Endothelial cell of umbilical vein (primary cell): ENCODE measurements around the gene CCL1. TPM values are rescaled to one million over a fixed set of nuclear protein-coding genes. Genes with fewer than 3 reads are reported as not detected.

Experiments
- BruUV-seq: library from RNA; stranded (reverse); fragments of 400-500 nt; replicated peaks from 2 replicates; lab custom pipeline; 2021; lab: Mats Ljungman, UMichigan
- CTCF ChIA-PET: fragments of 300-600, 350-600 bp; sonication (Branson Sonifier 250); formaldehyde crosslinking; loops from one replicate; lab custom pipeline; 2021; ENCODE audit warnings: antibody characterized with exemption, inconsistent platforms; lab: Charles Lee
- POLR2A ChIA-PET: fragments of 300-600, 350-600 bp; sonication (Branson Sonifier 250); formaldehyde crosslinking; loops from one replicate; lab custom pipeline; 2021; ENCODE audit warnings: antibody characterized with exemption, inconsistent platforms; lab: Charles Lee
- DNase-seq: peaks from one replicate; pipeline ENCODE4 v3.0.0-alpha.2; 2011; ENCODE audit warnings: low read depth, low spot score
- FAIRE-seq: peaks from 2 replicates; lab custom pipeline; 2011; peaks lifted over from hg19 to GRCh38; lab: Jason Lieb, UNC
- H2AFZ ChIP-seq: 2 replicates; pipeline ENCODE4 v1.6.0; 2012; ENCODE audit warnings: low read depth, low read length, control low read depth, inconsistent platforms
- H3K27ac ChIP-seq: 2 replicates; pipeline ENCODE4 v1.5.1; 2011; ENCODE audit warnings: low read depth, mild to moderate bottlenecking, control low read depth, low read length, moderate library complexity; ENCODE audit not compliant: insufficient read depth
- H3K27me3 ChIP-seq, 2 experiments: 2 replicates each; pipeline versions ENCODE4 v1.6.0 to v1.6.1; 2011; ENCODE audit warnings: low read length in 2 of 2, mixed read lengths in 1 of 2; ENCODE audit not compliant: control insufficient read depth in 2 of 2, insufficient read depth in 2 of 2
- H3K36me3 ChIP-seq, 2 experiments: 2 replicates in 1 of 2; 3 replicates in 1 of 2; pipeline ENCODE4 v1.5.1; 2011; ENCODE audit warnings: low read length in 2 of 2, mild to moderate bottlenecking in 1 of 2, moderate library complexity in 1 of 2; ENCODE audit not compliant: control insufficient read depth in 2 of 2, insufficient read depth in 2 of 2; ENCODE audit errors: extremely low read depth in 1 of 2
- H3K4me1 ChIP-seq: 3 replicates; pipeline ENCODE4 v1.5.1; 2011; ENCODE audit warnings: mild to moderate bottlenecking, low read length; ENCODE audit not compliant: control insufficient read depth, insufficient read depth; ENCODE audit errors: extremely low read depth
- H3K4me2 ChIP-seq: 2 replicates; pipeline ENCODE4 v1.6.1; 2011; ENCODE audit warnings: low read length, control low read depth, mixed read lengths; ENCODE audit not compliant: insufficient read depth
- H3K4me3 ChIP-seq, 3 experiments: fragments of 200-600 bp in 1 of 3; sonication (generic), shearing (Covaris generic) in 1 of 3; replicated peaks in 1 of 3; 2 replicates each; pipeline ENCODE4 v1.5.1; 2011 to 2016; ENCODE audit warnings: control low read depth in 3 of 3, low read length in 3 of 3, mild to moderate bottlenecking in 2 of 3, inconsistent platforms in 1 of 3, low read depth in 1 of 3, moderate library complexity in 1 of 3; ENCODE audit not compliant: insufficient read depth in 1 of 3
- H3K79me2 ChIP-seq: 2 replicates; pipeline ENCODE4 v1.6.0; 2012; ENCODE audit warnings: low read length, inconsistent platforms; ENCODE audit not compliant: control insufficient read depth, insufficient read depth
- H3K9ac ChIP-seq: replicated peaks from 2 replicates; pipeline ENCODE3; 2011; ENCODE audit warnings: low read length, control low read depth; ENCODE audit not compliant: insufficient read depth; ENCODE audit errors: extremely low read depth
- H3K9me1 ChIP-seq: replicated peaks from 3 replicates; pipeline ENCODE4 v1.6.0; 2011; ENCODE audit warnings: mild to moderate bottlenecking, low read length; ENCODE audit not compliant: control insufficient read depth, insufficient read depth; ENCODE audit errors: extremely low read depth
- H3K9me3 ChIP-seq: replicated peaks from 2 replicates; pipeline ENCODE4 v1.5.1; 2012; ENCODE audit warnings: low read length, inconsistent platforms; ENCODE audit not compliant: control insufficient read depth, insufficient read depth
- H4K20me1 ChIP-seq: replicated peaks from 2 replicates; pipeline ENCODE3; 2011; ENCODE audit warnings: mild to moderate bottlenecking, low read length; ENCODE audit not compliant: control insufficient read depth, insufficient read depth; ENCODE audit errors: extremely low read depth
- CTCF ChIP-seq, 2 donors: IDR thresholded peaks; 1 replicate in 1 of 2; 2 replicates in 1 of 2; pipeline ENCODE4 v1.5.1; 2011; ENCODE audit warnings: low read length in 2 of 2, mild to moderate bottlenecking in 2 of 2, moderate library complexity in 2 of 2, control low read depth in 1 of 2, inconsistent platforms in 1 of 2, low read depth in 1 of 2; ENCODE audit not compliant: insufficient read depth in 1 of 2; ENCODE audit errors: extremely low read depth in 1 of 2
- EZH2 ChIP-seq: IDR thresholded peaks from 2 replicates; pipeline ENCODE4 v1.6.1; 2012; ENCODE audit warnings: borderline replicate concordance, low read depth, mild to moderate bottlenecking, moderate library complexity, low read length, inconsistent platforms; ENCODE audit not compliant: severe bottlenecking
- FOS ChIP-seq: IDR thresholded peaks from 2 replicates; pipeline ENCODE4 v1.6.1; 2011; ENCODE audit warnings: mild to moderate bottlenecking, low read length, moderate library complexity, borderline replicate concordance; ENCODE audit not compliant: insufficient read depth
- GATA2 ChIP-seq: IDR thresholded peaks from 2 replicates; pipeline ENCODE4 v1.7.0; 2011; ENCODE audit warnings: low read depth, mild to moderate bottlenecking, moderate library complexity, mixed read lengths, low read length; ENCODE audit not compliant: insufficient read length, insufficient read depth
- JUN ChIP-seq: IDR thresholded peaks from 2 replicates; pipeline ENCODE4 v1.6.1; 2011; ENCODE audit warnings: borderline replicate concordance, low read depth; ENCODE audit not compliant: insufficient read length, insufficient read depth
- MAX ChIP-seq: IDR thresholded peaks from 2 replicates; pipeline ENCODE4 v1.6.1; 2011; ENCODE audit not compliant: insufficient read depth, insufficient read length
- MYC ChIP-seq: IDR thresholded peaks from one replicate; pipeline ENCODE4 v1.6.1; 2011; ENCODE audit warnings: mild to moderate bottlenecking, low read depth, low read length
- POLR2A ChIP-seq: IDR thresholded peaks from 2 replicates; pipeline ENCODE4 v1.6.1; 2012; ENCODE audit warnings: low read depth, mild to moderate bottlenecking, control low read depth, low read length
- POLR2AphosphoS5 ChIP-seq: IDR thresholded peaks from 2 replicates; pipeline ENCODE4 v1.6.1; 2012; ENCODE audit warnings: low read depth, mild to moderate bottlenecking, control low read depth, low read length, moderate library complexity; ENCODE audit not compliant: insufficient read depth
- dilution Hi-C: fragments of 300-500 bp; cut with MboI; formaldehyde crosslinking; loops from one replicate; pipeline ENCODE4 v1.15.0; 2019; ENCODE audit warnings: low sequenced_read_pairs; ENCODE audit not compliant: extremely low pct_ligation_motif_present
- intact Hi-C: fragments of 100-400 bp; cut with micrococcal nuclease; formaldehyde crosslinking; loops from one replicate; pipeline ENCODE4 v1.10.0; 2022
- polyA plus RNA-seq, 4 experiments: library from polyadenylated mRNA; depleted of rRNA in 3 of 4; stranded (reverse) in 3 of 4; unstranded in 1 of 4; fragments of >200 nt; gene quantifications; 2 replicates each; pipeline versions ENCODE4 v1.2.1 to v1.2.3, GENCODE V29; 2011 to 2012; ENCODE audit warnings: missing spikeins in 1 of 4
- total RNA-seq: library from RNA; stranded (reverse); gene quantifications from 2 replicates; pipeline ENCODE4 v1.2.3, GENCODE V29; 2021

Gene CCL1
- total and polyA plus RNA-seq, 2 donors (not counting 3 experiments of a cell fraction or from before 2014, with no cell fraction given), result not detected

GRCh38 chr17:34366529-34367107 lies 3.6 kb upstream of the CCL1 start:
- DNase-seq, result peak; percentile 46
- peak; percentile 40 for FAIRE-seq
- ChIA-PET CTCF (interaction anchor here (0.8 to 2.6 kb wide), 10 partner anchors 10 to 272 kb away, joined by 3 to 8 read pairs (median 4); no protein-coding TSS in a partner anchor), POLR2A (no interaction called here)
- H3K4me2 ChIP-seq, result no peak overlapping the region
- no peak overlapping the region for H3K4me3 ChIP-seq
- H3K4me1 ChIP-seq, result peaks cover 8% of the 10 kb centered on the region
- no peaks in the 10 kb centered on the region for H3K27me3 ChIP-seq
- no peaks in the 10 kb centered on the region for H3K9me1 ChIP-seq
- H3K9ac ChIP-seq, result no peak overlapping the region
- H3K27ac ChIP-seq, result no peak overlapping the region
- no TSS peak for BruUV-seq
- dilution Hi-C loops, result no loop called here
- peak overlapping the region; percentile 7 for H2AFZ ChIP-seq
- intact Hi-C loops, result no loop called here
- no peaks in the 10 kb centered on the region for H3K36me3 ChIP-seq
- no peaks in the 10 kb centered on the region for H4K20me1 ChIP-seq
- TF ChIP-seq EZH2, result no peak
- TF ChIP-seq CTCF (IDR thresholded peaks at IDR 0.05; ENCODE audit: extremely low read depth in 1 of 2, insufficient read depth in 1 of 2, low read depth in 1 of 2, low read length in 2 of 2), result no peak
- no peak for TF ChIP-seq GATA2
- no peak for TF ChIP-seq POLR2AphosphoS5
- no peak for TF ChIP-seq POLR2A
- TF ChIP-seq MYC, result no peak
- no peak for TF ChIP-seq MAX
- TF ChIP-seq JUN, result no peak
- TF ChIP-seq FOS, result no peak
- no peaks in the 10 kb centered on the region for H3K79me2 ChIP-seq
- H3K9me3 ChIP-seq, result no peaks in the 10 kb centered on the region
